Fibroblast of villous mesenchyme (primary cell): ENCODE results near the gene ETV1. TPM values are rescaled to one million over a fixed set of nuclear protein-coding genes. Genes with fewer than 3 reads are reported as not detected.
A peak's percentile ranks its signal among the peaks of the same experiment; 100 is the strongest.
"Not testable (repeated sequence)": the region's sequence is repeated elsewhere in the genome, so short reads cannot be mapped to it uniquely, and the experiment has no call there.

Experiments used
- DNase-seq: peaks from one replicate; pipeline ENCODE4 v3.0.0-alpha.2; 2010; ENCODE audit warnings: low read depth
- H3K4me3 ChIP-seq: 2 replicates; pipeline ENCODE4 v1.5.1; 2011; ENCODE audit warnings: low read depth, mild to moderate bottlenecking, low read length
- total RNA-seq: library from RNA; depleted of rRNA; stranded (reverse); fragments of >200 nt; gene quantifications from 2 replicates; pipeline ENCODE4 v1.2.3, GENCODE V29; 2012
- TF ChIP-seq, protein P1 (sequence below): IDR thresholded peaks from 2 replicates; pipeline ENCODE4 v1.5.1; 2012; ENCODE audit warnings: low read depth, mild to moderate bottlenecking, low read length; ENCODE audit not compliant: insufficient read depth

Gene ETV1
- total RNA-seq, 1 donor, result 11.7 TPM

- TF ChIP-seq, protein P1, sequence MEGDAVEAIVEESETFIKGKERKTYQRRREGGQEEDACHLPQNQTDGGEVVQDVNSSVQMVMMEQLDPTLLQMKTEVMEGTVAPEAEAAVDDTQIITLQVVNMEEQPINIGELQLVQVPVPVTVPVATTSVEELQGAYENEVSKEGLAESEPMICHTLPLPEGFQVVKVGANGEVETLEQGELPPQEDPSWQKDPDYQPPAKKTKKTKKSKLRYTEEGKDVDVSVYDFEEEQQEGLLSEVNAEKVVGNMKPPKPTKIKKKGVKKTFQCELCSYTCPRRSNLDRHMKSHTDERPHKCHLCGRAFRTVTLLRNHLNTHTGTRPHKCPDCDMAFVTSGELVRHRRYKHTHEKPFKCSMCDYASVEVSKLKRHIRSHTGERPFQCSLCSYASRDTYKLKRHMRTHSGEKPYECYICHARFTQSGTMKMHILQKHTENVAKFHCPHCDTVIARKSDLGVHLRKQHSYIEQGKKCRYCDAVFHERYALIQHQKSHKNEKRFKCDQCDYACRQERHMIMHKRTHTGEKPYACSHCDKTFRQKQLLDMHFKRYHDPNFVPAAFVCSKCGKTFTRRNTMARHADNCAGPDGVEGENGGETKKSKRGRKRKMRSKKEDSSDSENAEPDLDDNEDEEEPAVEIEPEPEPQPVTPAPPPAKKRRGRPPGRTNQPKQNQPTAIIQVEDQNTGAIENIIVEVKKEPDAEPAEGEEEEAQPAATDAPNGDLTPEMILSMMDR, result no peak
- peak overlapping the region; percentile 42 for H3K4me3 ChIP-seq
- DNase-seq, result peak; percentile 91
Observed at GRCh38 chr7:13946181-13946580, 43.3 kb downstream of the ETV1 start.

- DNase-seq, result peak; percentile 82
- TF ChIP-seq, protein P1, result no peak
- H3K4me3 ChIP-seq, result peak overlapping the region; percentile 42
Observed at GRCh38 chr7:13945670-13946069, 43.8 kb downstream of the ETV1 start.

GRCh38 chr7:13933536-13933935 lies 55.9 kb downstream of the ETV1 start:
- no peak overlapping the region for H3K4me3 ChIP-seq
- TF ChIP-seq, protein P1, result no peak
- DNase-seq, result no peak

DNA sequence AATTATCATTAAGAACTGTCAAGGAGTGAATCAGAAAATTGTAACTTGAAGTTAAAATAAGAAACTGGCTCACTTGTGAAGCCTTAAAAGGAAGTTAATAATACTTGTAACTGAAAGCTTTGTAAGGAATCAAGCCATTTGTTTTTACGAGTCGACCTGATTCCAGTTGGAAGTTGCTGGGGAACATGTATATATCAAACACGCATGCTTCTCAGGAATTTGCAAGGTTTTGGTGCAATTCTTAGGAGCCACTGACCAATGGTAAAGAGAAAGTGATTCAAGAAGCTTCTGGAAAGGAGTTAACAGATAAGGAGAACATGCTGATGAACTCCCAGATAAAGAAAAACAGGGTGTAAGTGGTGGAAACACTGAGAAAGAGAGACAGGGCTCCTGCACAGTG lies 56.4 kb downstream of the ETV1 start:
- DNase-seq, result peak; percentile 68
- no peak overlapping the region for H3K4me3 ChIP-seq
- TF ChIP-seq, protein P1, result no peak

DNA sequence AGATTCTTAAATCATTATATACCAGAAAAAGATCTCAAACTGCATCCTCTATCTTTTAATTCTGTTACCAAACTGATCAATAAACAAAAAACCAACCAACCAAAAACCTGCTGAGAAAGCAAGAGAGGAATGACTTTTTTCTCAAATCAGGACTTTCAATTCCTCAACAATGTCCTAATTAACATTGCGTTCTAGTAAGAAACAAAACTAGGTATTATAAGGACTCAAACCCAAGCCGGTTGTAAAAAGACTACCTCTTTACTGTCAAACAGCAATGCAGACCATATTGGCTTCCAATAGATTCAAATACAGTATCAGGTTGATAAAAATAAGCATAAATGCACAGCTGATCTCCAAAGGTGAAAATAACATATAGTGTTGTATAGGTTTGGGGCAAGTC lies 57.3 kb downstream of the ETV1 start:
- TF ChIP-seq, protein P1, result no peak
- no peak for DNase-seq
- no peak overlapping the region for H3K4me3 ChIP-seq

DNA sequence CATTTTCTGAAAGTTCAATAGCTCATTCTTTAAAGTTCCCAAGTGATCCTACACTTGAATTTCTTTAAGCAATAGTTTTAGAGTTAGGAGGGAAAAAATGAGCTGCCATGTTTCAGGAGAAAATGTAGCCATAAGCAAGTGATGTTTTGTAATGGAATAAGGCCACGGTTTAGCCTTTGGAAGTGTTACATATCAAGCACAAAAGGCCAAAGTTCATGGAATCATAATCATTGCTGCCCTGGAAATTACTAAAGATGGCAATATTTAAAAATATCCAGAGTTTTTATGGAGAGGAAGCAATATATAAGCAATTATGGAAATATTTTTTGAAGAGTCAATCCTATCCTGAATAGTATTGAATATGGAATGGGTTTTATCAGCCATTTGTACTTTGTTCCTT lies 68.4 kb downstream of the ETV1 start:
- TF ChIP-seq, protein P1, result no peak
- no peak for DNase-seq

GRCh38 chr7:13920053-13920697 lies 69.3 kb downstream of the ETV1 start:
- peak; percentile 100 for DNase-seq
- H3K4me3 ChIP-seq, result peak overlapping the region; percentile 26
- TF ChIP-seq, protein P1, result no peak

More for the DNA sequence above, 68.4 kb downstream of the ETV1 start:
- no peak overlapping the region for H3K4me3 ChIP-seq

GRCh38 chr7:13918333-13918732 lies 71.1 kb downstream of the ETV1 start:
- H3K4me3 ChIP-seq, DNase-seq: not testable (repeated sequence)

DNA sequence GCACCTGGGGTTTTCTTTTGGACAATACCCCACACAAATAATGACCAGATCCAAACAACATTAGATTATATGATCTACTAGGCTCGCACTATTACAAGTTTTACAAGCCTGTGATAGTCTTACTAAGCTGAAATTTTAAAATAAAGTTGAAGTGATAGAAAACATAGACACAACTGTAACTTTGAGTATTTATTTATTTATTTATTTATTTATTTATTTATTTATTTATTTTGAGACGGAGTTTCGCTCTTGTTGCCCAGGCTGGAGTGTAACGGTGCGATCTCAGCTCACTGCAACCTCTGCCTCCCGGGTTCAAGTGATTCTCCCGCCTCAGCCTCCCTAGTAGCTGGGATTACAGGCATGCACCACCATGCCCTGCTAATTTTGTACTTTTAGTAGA lies 72.4 kb downstream of the ETV1 start:
- not testable (repeated sequence) for DNase-seq, H3K4me3 ChIP-seq
